Amniotic stem cell (primary cell): ENCODE results near the gene IGF1.

ENCODE experiments used
- DNase-seq: peaks from one replicate; lab custom pipeline; 2025; lab: John Stamatoyannopoulos, UW

Gene IGF1

GRCh38 chr12:102480406-102480805, at the start of gene IGF1:
Gene IGF1 (minus strand): TSS chr12:102480563. CDS start chr12:102480381, 182 bp downstream.
- DNase-seq, result no peak

DNA sequence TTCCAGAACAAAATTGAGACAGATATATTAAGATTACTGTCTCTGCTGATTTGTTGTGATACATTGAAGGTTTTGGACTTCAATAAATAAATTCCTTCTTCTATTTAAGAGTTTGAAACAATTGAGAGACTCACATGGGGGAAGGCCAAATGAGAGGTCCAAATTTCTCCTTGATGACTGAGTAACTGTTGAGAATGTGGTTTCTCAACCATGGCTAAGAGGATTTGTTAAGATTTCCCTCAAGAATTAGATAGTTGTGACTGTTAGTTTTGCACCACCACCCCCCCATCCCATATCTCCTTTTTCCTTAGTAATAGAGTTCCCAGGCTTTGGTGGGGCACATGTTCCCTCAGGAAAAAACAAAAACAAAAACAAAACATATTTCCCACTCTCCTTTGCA, 47.7 kb upstream of the IGF1 start:
- no peak for DNase-seq

GRCh38 chr12:102527171-102527720, 46.9 kb upstream of the IGF1 start:
- no peak for DNase-seq

DNA sequence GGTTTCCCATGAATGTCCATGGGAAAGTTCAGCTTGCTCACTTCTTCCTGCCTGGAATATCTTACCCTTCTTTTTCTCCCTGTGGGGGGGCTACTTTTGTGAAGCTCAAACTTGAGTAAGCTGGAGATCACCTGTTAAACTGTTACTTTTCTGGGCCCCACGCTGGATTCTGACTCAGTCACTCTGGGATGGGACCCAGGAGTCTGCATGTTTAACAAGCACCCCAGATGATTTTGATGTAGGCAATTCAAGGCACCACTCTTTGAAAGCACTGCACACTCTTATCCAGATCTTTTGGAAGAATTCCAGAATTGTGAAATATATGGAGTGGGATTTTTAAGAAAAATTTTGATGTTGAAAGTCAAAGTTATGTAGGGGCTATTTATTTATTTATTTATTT, 46.3 kb upstream of the IGF1 start:
- no peak for DNase-seq

- no peak for DNase-seq
These were observed 42.4 kb upstream of the IGF1 start for GRCh38 chr12:102522768-102523167.

GRCh38 chr12:102521662-102522277, 41.4 kb upstream of the IGF1 start:
- no peak for DNase-seq

DNA sequence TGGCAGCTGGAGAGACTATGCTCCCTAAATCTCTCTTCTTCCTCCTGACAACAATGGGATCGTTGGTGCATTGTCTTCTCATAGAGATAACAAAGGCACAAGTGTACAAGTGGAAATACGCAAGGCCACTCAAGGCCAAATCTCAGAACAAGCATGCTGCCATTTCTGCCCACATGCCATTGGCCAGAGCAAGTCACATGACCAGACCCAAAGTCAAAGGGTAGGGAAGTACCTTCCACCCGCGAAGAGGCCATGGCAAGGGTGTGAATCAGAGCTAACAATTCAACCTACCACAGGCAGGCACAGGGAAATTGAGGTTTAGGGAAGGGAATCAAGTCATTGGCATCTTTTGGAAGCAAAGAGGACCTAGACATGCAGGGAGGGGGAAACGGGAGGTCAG, 38.5 kb upstream of the IGF1 start:
- no peak for DNase-seq

GRCh38 chr12:102514696-102515095, 34.3 kb upstream of the IGF1 start:
- DNase-seq, result no peak

- DNase-seq, result no peak
These were observed 33.4 kb upstream of the IGF1 start for GRCh38 chr12:102513739-102514138.

DNA sequence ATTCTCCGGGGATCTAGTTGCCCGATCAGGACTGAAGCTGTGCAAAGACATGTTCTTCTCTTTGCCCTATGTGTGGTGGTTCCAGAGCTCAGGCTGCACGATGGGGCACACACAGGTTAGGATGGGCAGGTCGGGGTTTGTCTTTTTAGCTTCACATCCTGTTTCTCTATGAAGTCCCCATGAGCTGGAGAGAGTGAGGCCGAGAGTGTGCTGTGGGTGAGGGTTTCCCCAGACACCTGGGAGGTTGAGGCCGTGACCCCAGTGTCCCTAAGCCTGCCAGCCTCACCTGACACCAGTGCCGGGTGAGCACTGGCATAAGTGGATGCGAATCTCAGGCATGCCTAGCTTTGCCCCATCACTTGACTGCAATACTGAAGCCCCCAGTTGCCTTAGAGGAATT, 32.9 kb upstream of the IGF1 start:
- no peak for DNase-seq

DNA sequence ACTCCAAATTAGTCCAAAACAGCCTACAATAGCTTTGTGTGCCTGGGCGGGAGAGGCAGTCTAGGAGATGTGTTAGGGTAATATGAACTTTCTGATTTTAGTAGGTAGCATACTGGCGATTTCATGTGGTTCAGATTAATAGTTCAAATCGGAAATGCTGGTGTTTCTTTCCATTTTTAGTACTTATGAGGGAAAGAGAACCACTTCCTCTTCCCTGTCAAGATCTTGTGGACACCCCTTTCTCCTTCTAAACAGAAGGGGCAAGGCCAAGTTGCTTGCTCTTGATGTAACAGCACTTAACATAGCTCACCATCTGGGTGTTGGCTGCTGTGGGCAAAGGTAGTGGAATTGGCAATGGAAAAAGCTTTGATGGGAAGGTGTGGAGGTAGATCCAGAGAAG, 32.2 kb upstream of the IGF1 start:
- DNase-seq, result no peak

DNA sequence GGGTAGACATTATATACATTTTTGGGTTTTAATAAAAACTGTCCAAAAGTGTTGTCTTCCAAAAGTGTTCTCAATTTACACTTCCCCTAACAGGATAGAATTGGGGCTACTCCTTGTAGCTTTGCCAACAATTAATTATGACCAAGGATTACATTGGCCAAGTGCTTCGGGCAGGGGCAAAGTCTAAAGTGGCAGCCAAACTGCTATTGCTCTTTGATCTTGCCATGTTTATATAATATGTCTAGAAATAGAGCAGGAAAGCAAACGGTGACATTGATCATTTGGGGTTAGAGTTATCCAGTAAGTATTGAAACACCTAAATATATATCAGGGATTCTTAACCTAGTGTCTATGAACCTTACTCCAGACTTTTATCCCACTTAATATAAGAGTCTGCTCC, 31.2 kb upstream of the IGF1 start:
- no peak for DNase-seq

DNA sequence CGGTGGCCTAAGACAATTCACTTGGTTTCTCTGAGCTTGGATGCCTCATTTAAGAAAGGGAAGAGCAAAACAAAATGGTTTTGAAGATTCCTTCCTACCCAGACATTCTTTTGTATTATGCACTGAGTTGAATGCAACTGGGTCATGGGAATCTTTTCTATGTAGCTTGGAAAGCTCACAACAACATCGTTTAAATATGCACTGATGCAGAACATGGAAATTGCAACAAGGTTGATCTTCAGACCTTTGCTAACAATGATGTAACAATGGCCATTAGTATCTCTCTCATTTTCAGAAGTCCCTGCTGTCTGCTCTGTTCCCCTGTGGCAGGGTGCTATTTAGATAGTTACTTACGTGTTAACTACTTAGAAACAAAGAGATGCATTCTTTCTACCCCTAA, 30.1 kb upstream of the IGF1 start:
- no peak for DNase-seq

DNA sequence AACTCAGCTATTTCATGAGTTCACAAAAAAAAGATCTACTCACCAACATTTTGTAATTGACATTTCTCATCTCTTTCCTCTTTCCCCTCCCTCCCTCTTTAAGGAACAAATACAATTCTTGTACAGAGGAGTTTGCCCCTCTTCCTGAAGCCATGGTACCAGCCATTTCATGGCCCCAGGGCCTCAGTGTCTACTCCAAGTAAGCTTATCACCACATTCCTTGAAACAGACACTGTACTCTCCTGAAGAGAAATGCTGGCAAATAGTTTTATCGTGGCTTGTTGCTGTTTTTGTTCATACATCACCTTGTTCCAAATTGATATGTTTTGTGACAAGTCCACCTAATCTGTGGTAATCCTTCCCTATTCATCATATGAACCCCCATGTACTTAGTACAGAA, 29.7 kb upstream of the IGF1 start:
- no peak for DNase-seq

GRCh38 chr12:102509123-102509626, 28.8 kb upstream of the IGF1 start:
- DNase-seq, result no peak

- no peak for DNase-seq
These were observed 27.7 kb upstream of the IGF1 start for GRCh38 chr12:102508052-102508451.

DNA sequence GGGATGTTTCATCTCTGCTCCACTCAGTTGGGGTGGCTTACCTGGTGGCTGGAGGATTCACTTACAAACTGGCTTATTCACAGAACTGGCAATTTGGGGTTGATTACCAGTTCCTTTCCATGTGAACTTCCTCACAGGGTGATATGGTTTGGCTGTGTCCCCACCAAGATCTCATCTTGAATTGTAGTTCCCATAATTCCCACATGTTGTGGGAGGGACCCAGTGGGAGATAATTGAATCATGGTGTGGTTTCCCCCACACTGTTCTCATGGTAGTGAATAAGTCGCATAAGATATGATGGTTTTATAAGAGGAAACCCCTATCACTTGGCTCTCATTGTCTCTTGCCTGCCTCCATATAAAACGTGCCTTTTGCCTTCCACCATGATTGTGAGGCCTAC, 26.9 kb upstream of the IGF1 start:
- no peak for DNase-seq

- DNase-seq, result no peak
These were observed 24.5 kb upstream of the IGF1 start for GRCh38 chr12:102504871-102505270.

DNA sequence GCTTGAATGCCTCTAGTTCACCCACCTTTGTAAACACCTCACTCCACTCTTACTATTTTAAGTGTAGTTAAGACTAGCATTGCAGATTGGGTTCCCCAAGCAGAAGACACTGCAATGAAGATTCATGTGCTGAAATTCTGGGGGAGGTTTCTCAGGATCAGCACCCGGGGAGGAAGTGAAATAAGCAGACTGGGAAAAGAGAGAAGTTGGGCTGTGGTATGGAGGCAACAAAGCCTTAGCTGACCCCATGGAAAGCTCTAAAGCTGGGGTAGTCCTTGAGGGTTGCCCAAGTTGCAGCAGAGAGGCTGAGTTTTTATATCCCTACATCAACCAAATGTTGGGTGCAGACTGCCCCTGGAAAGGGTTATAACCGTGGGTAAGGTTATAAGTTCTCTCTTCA, 23.9 kb upstream of the IGF1 start:
- DNase-seq, result no peak

GRCh38 chr12:102503831-102504230, 23.5 kb upstream of the IGF1 start:
- no peak for DNase-seq

DNA sequence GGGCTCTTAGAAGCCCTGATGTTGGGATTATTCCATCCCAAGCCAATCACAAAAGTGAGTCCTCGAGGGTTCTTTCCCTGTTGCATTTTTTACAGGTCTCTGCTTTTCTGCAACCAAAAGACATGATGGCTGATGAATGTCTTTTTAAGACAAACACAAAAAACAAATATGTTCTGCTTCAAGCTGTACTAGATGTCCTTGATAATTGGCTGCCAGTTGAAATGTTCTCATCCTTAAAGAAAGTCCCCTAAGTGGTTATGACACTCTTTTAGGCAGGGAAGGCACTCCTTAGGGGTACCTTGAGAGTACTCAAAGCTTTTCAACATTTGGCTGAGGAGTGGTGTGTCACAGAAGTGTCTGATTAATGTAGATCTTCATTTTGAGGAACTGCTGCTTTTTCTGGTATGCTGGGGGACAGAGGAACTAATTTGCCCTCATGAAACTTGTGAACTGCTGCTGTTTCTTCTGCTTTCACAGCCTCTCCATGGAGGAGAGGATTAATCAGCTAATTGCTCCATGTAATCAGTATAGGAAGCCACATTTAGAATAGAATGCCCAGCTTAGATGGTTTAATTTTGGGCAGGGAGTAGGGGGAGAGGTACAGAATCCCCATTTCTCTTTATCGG, 22.8 kb upstream of the IGF1 start:
- no peak for DNase-seq

GRCh38 chr12:102501773-102502172, 21.4 kb upstream of the IGF1 start:
- no peak for DNase-seq

DNA sequence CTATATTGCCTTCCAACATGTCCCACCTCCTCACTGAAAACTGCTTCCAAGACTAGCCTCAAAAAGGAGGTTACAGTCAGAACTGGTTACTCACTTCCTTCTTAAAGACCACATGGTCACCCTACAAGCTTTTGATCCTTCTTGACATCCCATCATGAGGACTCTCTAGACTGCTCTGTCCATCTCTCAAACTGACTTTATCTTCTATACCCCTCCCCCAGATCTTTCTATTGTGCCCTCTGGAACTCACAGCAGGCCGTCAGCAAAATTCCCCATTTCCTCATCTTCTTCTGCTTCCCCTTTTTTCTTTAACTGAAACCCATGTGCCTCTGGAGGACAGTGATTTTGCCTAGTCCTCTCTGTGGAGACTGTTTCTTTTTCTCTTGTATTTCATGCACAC, 18.1 kb upstream of the IGF1 start:
- DNase-seq, result no peak

GRCh38 chr12:102497743-102498142, 17.4 kb upstream of the IGF1 start:
- no peak for DNase-seq
